Stimulated activated CD4-positive, alpha-beta T cell treated with anti-CD3 and anti-CD28 coated beads, Interleukin-1b, Interleukin-23, amount 100 ng/mL, for 24 hours (primary cell): ENCODE results near the gene RNU6-9.
"Not testable (repeated sequence)": the region's sequence is repeated elsewhere in the genome, so short reads cannot be mapped to it uniquely, and the experiment has no call there.

Experiments
- DNase-seq, 4 experiments: peaks; one replicate each; pipeline ENCODE4 v3.0.0-alpha.2; 2020; ENCODE audit warnings: low read depth in 4 of 4, low spot score in 1 of 4

RNU6-9 gene

DNA sequence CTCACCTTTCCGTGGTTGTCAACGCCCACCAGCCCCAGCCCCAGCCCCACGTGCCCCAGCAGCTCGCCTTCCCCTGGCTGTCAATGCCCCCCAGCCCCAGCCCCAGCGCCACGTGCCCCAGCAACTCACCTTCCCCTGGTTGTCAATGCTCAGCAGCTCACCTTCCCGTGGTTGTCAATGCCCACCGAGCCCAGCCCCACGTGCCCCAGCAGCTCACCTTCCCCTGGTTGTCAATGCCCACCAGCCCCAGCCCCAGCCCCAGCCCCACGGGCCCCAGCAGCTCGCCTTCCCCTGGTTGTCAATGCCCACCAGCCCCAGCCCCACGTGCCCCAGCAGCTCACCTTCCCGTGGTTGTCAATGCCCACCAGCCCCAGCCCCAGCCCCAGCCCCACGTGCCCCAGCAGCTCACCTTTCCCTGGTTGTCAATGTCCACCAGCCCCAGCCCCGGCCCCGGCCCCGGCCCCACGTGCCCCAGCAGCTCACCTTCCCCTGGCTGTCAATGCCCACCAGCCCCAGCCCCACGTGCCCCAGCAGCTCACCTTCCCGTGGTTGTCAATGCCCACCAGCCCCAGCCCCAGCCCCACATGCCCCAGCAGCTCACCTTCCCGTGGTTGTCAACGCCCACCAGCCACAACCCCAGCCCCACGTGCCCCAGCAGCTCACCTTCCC lies 15.2 kb upstream of the RNU6-9 start:
- DNase-seq = not testable (repeated sequence)

DNA sequence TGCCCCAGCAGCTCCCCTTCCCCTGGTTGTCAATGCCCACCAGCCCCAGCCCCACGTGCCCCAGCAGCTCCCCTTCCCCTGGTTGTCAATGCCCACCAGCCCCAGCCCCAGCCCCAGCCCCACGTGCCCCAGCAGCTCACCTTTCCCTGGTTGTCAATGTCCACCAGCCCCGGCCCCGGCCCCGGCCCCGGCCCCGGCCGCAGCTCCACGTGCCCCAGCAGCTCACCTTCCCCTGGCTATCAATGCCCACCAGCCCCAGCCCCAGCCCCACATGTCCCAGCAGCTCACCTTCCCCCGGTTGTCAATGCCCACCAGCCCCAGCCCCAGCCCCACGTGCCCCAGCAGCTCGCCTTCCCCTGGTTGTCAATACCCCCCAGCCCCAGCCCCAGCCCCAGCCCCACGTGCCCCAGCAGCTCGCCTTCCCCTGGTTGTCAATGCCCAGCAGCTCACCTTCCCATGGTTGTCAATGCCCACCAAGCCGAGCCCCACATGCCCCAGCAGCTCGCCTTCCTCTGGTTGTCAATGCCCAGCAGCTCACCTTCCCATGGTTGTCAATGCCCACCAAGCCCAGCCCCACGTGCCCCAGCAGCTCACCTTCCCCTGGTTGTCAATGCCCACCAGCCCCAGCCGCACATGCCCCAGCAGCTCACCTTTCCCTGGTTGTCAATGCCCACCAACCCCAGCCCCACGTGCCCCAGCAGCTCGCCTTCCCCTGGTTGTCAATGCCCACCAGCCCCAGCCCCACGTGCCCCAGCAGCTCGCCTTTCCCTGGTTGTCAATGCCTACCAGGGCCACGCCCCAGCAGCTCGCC lies 14.3 kb upstream of the RNU6-9 start:
- DNase-seq = not testable (repeated sequence)

DNA sequence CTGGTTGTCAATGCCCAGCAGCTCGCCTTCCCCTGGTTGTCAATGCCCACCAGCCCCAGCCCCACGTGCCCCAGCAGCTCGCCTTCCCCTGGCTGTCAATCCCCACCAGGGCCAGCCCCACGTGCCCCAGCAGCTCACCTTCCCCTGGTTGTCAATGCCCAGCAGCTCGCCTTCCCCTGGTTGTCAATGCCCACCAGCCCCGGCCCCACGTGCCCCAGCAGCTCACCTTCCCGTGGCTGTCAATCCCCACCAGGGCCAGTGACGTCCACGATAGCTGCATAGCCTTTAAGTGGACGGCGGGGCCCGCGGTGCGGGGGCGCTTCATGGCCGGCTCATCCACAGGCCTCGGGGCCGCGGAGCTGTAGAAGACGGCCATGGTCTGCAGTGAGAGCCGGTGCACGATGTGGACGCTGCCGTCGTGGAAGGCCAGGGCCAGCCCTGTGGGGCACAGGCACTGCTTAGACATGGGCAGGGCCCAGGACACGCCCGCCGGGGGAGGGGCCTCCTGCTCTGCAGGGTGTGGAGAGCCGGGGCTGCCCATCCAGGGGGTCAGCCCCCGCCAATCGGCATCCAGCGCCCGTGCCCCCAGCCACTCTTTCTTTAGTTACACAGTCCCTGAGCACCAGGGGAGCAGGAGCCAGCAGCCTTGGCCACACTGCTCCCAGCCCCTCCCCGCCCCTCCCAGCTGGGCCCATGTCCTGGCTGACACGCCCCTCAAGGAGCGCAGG lies 13.4 kb upstream of the RNU6-9 start:
- DNase-seq = no peak

DNA sequence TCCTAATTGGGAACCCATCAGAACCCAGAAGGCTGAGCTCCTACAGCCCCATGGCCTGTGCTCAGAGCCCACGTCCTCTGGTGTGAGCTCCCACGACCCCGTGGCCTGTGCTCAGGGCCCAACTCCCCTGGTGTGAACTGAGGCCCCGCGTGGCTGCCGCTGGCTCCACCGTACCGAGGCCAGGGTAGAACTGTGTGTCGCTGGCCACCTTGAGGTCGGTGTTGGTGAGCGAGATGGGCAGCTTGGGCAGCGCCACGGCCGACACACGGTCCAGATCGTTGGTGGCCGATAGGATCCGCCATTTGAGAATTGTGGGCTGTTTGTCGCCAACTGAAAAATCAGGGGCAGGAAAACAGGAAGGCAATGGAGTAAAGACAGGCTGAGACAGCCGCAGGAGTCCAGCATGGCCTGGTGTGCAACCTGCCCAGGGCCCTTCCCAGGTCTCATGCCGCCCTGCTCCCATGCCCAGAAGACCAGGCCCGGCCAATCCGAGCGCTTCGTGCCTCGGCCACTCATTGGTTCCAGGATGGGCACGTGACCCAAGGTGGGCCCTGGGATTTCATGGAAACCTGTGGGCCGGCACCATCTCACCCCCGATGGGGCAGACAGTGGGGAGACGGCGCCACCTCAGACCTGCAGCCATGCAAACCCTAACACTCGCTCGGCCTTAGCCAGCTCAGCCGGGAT lies 11.8 kb upstream of the RNU6-9 start:
- no peak for DNase-seq

DNA sequence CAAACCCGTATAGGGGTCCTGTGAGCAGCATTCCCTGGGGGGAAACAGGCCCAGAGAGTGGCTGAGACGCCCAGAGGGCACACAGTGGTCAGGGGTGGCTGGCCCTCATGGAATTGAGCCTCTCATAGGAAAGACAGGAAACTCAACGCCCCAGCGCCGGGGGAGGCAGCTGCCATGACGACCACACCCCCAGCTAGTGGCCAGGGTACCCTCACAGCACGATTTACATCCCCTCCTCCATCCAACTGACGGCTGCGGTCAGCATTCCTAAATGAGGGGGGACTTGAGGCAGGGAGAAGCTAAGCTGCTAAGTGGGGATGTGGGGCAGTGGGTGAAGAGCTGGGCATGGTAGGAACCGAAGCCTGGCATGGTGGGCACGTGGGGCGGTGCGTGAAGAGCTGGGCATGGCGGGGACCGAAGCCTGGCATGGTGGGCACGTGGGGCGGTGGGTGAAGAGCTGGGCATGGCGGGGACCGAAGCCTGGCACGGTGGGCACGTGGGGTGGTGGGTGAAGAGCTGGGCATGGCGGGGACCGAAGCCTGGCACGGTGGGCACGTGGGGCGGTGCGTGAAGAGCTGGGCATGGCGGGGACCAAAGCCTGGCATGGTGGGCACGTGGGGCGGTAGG lies 10.3 kb upstream of the RNU6-9 start:
- no peak for DNase-seq

DNA sequence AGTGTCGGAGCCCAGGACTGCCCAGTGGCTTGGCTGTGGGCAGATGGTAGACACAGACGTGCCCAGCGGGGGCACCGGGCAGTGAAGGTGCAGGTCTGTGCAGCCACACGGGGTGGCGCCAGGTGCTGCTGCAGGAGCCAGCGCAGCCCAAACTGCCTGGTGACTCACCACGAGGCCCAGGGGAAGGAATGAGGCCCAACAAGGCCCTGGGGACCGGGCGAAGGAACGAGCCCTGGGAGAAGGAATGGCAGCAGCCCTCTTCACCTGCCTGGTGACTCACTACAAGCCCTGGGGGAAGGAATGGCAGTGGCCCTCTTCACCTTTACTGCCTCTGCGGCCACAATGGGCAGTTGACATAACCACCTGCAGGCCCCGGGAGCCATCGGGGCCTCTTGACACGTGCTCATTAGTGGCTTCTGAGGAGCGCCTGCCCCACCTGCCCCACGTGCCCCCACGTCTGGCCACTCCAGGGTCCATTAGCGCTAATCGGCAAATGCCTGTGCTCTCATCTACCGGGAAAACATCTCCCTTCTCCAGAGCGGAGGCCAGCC lies 9.5 kb upstream of the RNU6-9 start:
- no peak for DNase-seq

DNA sequence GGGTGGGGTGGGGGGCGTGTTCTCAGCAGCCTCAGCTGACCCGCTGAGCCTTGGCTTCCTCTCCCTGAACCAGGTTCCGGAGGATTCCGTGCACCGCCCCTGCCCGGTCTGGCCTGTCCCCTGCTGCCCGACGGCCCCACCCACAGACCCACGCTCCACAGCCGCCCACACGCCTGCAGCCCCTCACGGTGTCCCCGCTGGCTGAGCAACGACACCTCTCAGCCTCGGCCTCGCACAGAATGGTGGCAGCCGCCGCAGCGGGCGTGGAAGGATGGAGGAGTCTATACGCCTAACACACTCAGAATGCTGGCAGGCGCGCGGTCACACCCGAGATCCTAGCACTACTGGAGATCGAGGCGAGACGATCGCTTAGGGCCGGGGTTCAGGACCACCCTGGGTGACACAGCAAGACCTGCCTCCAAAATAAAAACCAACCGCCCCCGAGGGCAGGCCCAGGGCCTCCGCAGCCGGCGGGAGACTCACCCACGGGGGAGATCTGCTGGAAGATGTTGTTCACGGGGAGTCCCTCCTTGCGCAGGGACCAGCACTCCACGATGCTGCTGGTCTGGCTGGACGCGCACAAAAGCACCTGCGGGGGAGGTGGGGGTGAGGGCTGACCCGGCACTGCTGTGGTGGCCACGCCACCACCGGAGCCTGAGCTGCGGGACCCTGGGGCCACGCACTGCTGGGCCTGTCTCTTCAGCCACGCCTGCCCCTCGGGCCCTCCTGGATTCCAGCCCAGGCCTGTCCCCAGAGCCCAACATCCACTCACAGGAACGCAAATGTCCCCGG lies 8.7 kb upstream of the RNU6-9 start:
- DNase-seq = no peak

DNA sequence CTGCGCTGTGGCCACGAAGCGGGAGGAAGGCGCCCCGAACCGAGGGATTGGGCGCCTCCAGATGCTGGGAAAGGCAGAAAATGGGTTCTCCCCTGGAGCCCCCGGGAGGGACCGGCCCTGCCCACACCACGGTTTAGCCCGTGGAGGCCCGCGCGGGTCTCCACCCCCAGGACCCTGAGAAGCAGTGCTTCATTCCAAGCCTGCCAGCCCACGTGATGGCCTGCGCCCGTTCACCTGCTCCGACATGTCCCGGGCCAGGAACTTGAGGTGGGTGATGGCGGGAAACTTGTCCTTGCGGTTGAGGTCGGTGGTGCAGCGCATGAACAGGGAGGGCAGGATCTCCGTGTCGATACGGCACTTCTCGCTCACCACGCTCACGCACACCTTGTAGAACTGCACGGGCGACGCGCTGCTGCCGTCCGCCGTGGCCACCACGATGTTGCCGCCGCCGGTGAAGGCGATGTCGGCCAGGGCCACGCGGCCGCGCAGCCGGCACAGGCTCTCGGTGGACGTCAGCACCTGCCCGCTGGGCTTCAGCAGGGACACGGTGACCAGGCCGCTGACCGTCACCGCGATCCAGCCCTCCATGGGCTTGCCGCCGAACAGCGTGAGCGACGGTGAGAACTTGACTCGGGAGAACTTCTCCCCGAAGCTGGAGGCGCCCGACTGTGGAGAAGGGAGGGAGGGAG lies 7.6 kb upstream of the RNU6-9 start:
- DNase-seq = no peak

DNA sequence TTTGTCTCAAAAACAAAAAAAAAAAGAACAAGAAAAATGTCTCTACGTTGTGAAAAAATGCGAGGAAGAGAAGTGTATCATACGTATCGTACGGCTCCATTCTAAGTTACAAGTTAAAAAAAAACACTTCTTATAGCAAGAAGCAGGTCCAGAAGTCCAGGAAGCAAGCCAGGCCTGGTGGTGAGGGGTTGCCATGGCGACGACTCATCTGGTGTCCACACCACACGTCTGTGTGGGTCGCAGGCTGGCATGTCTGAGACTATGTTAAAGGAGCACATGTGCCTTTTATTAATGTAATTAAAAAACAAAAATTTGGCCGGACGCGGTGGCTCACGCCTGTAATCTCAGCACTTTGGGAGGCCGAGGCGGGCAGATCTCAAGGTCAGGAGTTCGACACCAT lies 6.2 kb upstream of the RNU6-9 start:
- DNase-seq = no peak

DNA sequence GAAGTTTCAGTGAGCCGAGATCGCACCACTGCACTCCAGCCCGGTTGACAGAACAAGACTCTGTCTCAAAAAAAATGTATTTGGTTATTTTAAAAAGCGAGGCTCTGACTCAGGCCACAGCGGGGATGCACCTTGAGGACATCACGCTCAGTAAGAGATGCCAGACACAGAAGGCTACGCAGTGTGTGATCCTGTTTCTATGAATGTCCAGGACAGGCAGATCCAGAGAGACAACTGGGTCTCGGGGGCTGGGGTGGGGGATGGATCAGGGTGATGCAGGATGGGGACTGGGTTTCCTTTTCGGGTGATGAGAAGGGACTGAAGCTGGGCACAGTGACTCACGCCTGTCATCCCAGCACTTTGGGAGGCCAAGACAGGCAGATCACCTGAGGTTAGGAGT lies 5.7 kb upstream of the RNU6-9 start:
- no peak for DNase-seq

DNA sequence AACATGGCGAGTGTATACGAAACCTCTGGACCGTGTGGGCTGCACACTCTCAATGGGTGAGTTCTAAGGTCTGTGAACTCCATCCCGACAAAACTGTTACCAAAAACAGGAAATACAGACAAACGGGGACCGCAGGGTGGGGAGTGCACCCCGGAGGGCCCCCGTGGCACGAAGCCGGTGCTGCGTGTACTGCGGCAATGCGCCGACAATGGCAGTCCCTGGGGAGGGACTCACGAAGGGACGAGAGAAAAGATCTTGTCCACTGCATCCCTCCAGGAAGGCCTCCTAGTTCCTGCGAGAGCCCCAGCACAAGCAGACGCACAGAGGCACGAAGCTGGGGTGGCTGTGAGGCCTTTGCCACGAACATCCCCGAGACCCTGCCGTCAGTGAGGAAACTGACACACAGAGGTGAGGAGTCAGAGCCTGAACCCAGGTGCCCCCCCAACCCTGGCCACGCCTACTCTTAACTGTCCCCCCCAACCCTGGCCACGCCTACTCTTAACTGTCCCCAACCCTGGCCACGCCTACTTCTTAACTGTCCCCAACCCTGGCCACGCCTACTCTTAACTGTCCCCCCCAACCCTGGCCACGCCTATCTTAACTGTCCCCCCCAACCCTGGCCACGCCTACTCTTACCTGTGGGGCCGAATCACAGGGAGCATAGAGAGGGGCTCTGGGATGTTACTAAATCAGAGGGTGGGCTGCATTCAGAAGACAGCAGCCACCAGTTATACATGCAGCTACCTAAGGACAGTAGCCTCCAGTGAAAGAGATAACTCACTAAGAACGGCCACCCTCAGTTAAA lies 4.5 kb upstream of the RNU6-9 start:
- no peak for DNase-seq

DNA sequence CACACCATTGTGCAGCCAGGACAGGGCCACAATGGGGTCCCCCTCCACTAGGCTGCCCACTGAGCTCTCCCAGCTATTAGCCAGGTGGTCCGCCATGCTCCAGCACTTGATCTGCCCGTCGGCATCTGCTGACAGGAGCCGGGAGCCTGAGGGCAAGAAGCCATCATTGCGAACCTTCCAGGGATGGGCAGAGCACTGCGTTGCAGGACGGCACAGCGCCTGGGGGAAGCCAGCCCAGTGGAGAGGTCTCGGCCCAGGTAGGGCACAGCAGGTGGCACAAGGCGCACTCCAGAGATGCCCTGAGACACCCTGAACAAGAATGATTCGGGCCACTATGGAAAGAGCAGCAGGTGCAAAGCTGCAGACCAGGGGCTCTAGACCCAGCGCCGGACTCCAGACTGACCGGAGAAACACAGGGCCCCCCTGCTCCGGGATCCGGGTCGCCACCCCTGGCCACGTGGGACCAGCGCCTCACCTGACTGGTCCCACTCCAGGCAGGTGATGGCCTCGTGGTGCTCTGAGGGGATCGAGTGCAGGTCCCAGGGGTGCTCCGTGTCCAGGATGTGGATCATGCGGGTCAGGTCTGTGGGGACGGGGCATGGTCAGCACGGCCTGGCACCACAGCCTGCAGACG lies 3.5 kb upstream of the RNU6-9 start:
- no peak for DNase-seq

DNA sequence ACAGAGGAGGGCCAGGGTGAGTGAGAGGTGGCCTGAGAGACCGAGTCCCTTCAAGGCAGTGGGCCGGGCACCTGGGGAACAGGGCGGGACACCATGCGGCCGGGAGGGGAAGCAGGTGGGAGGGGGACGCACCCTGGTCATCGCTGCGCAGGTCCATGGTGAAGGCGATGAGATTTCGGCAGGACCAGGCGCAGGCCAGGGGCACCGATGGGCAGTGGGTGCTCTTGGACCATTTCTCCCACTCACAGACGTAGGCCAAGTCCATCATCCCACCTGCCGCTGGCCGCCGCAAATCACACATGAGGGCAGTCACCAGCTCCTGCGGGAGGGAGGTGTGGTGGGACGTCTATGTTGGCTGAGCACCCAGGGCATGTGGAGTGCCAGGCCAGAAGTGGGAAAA lies 2.5 kb upstream of the RNU6-9 start:
- DNase-seq = no peak

DNA sequence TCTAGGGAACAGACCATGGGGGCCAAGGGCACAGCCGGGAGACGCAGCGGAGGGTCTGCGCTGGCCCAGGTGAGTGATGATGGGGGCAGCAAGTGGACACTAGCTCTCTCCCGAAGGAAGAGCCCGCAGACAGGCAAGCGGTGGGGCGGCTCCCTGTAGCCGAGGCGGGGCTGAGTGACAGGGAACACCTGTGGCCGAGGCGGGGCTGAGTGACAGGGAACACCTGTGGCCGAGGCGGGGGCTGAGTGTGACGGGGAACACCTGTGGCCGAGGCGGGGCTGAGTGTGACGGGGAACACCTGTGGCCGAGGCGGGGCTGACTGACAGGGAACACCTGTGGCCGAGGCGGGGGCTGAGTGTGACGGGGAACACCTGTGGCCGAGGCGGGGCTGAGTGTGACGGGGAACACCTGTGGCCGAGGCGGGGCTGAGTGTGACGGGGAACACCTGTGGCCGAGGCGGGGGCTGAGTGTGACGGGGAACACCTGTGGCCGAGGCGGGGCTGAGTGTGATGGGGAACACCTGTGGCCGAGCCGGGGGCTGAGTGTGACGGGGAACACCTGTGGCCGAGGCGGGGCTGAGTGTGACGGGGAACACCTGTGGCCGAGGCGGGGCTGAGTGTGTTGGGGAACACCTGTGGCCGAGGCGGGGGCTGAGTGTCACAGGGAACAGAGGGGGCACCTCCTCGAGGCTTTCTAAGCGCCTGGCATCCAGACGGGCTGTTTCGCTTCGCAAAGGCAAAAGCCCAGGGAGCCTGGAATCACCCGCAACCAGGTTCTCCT lies 1.7 kb upstream of the RNU6-9 start:
- not testable (repeated sequence) for DNase-seq

DNA sequence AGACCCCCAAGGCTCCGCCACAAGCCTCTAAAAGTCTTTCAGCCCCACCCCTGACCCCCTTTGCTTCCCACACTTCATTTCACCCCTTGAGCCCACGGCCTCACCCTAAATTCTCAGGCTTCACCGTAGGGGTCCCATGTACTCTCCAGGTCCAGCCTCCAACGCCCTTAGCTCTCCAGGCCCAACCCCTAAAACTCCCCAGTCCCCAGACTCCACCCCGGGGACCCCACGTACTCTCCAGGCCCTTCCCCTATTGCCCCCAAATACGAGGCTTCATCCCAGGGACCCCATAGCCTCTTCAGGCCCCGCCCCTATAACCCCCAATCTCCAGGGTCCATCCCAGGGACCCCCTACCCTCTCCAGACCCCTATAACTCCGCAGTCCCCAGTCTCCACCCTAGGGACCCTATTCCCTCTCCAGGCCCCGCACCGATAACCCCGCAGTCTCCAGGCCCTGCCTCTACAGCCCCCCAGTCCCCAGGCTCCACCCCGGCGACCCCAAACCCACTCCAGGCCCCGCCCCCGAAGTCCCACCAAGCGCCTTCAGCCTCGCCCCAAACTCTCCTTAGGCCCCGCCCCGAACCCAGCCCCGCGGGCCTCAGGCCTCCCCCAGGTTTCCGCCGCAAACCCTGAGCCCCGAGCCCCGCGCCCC lies 916 bp upstream of the RNU6-9 start:
- DNase-seq = no peak

DNA sequence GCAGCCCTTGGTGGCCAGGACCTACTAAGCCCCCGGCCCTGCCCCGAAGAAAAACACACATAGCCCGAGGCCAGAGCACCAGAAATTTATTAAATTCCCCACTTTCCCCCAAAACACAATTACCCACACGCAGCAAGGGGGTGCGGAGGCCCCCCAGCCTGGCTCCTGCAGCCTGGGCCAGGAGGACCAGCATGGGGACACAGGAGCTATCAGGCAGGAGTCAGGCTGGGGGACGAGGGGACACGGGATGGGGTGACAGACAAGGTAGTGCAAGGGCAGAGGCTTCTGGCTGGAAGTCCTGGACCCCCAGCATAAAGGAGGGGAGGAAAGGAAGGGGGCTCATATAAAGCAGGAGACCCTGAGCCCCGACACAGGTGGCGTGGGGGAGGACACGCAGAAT lies 3.1 kb downstream of the RNU6-9 start:
- no peak for DNase-seq

DNA sequence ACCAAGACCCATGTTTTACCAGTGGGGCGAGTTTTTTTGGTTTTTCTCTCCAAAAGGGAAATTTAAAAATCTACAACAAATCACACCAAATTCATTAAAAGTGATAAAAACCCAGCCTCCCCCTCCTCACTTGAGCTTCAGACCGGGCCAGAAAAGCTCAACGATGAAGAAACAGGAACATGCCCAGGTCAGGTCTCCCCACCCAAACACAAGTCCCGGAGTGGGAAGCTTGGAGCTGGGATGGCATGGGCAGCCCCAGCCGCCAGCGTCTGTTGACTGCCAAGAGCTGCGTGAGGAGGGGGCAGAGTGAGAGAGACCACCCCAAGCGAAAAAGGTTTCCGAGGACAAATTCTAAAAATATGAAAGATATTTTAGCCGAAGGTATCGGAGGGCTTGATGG lies 3.7 kb downstream of the RNU6-9 start:
- DNase-seq = no peak
